ENCODE measurements around the gene C3orf33.
"Not testable (repeated sequence)": the region's sequence is repeated elsewhere in the genome, so short reads cannot be mapped to it uniquely, and the experiment has no call there.

Gene C3orf33

GRCh38 chr3:155828490-155829098 is 22.5 kb upstream of the C3orf33 start:
- H3K9me3 ChIP-seq (ENCODE audit: control insufficient read depth in 1 of 2, low read length in 2 of 2); H3K4me3 ChIP-seq (ENCODE audit: low read depth in 1 of 2, low read length in 2 of 2); H3K27me3 ChIP-seq (ENCODE audit: low read depth, low read length); H3K27ac ChIP-seq (ENCODE audit: low read length); H3K4me1 ChIP-seq (ENCODE audit: control insufficient read depth in 1 of 2, insufficient read depth in 2 of 2, low read length in 2 of 2): not testable (repeated sequence)
- H3K36me3 ChIP-seq (ENCODE audit: control insufficient read depth in 1 of 2, insufficient read depth in 2 of 2, low read length in 2 of 2): peaks cover 8 to 15% of the 10 kb centered on the region in 2 donors

- Histone ChIP-seq H3K4me1 (ENCODE audit: control insufficient read depth in 1 of 2, insufficient read depth in 2 of 2, low read length in 2 of 2) (no peaks in the 10 kb centered on the region), H3K9me3 (ENCODE audit: control insufficient read depth in 1 of 2, low read length in 2 of 2) (no peaks in the 10 kb centered on the region), H3K4me3 (ENCODE audit: low read depth in 1 of 2, low read length in 2 of 2) (no peak overlapping the region), H3K27ac (ENCODE audit: low read length) (no peak overlapping the region), H3K27me3 (ENCODE audit: low read depth, low read length) (no peaks in the 10 kb centered on the region), H3K36me3 (ENCODE audit: control insufficient read depth in 1 of 2, insufficient read depth in 2 of 2, low read length in 2 of 2) (no peaks in the 10 kb centered on the region)
Measured at GRCh38 chr3:155815030-155815545, 9.0 kb upstream of the C3orf33 start.

- not testable (repeated sequence) for H3K4me1 ChIP-seq (ENCODE audit: control insufficient read depth in 1 of 2, insufficient read depth in 2 of 2, low read length in 2 of 2); H3K9me3 ChIP-seq (ENCODE audit: control insufficient read depth in 1 of 2, low read length in 2 of 2); H3K27me3 ChIP-seq (ENCODE audit: low read depth, low read length); H3K4me3 ChIP-seq (ENCODE audit: low read depth in 1 of 2, low read length in 2 of 2); H3K27ac ChIP-seq (ENCODE audit: low read length); H3K36me3 ChIP-seq (ENCODE audit: control insufficient read depth in 1 of 2, insufficient read depth in 2 of 2, low read length in 2 of 2)
Measured at GRCh38 chr3:155813224-155813623, 7.1 kb upstream of the C3orf33 start.

- no peaks in the 10 kb centered on the region for H3K36me3 ChIP-seq (ENCODE audit: control insufficient read depth in 1 of 2, insufficient read depth in 2 of 2, low read length in 2 of 2)
- no peaks in the 10 kb centered on the region for H3K27me3 ChIP-seq (ENCODE audit: low read depth, low read length)
- H3K9me3 ChIP-seq (ENCODE audit: control insufficient read depth in 1 of 2, low read length in 2 of 2): no peaks in the 10 kb centered on the region
- no peak overlapping the region for H3K27ac ChIP-seq (ENCODE audit: low read length)
- no peak overlapping the region for H3K4me3 ChIP-seq (ENCODE audit: low read depth in 1 of 2, low read length in 2 of 2)
- H3K4me1 ChIP-seq (ENCODE audit: control insufficient read depth in 1 of 2, insufficient read depth in 2 of 2, low read length in 2 of 2): peaks cover 0 to 6% of the 10 kb centered on the region in 2 donors
Measured at GRCh38 chr3:155809181-155809580, 3.1 kb upstream of the C3orf33 start.

GRCh38 chr3:155807823-155808222 is 1.7 kb upstream of the C3orf33 start:
- Histone ChIP-seq H3K27ac (ENCODE audit: low read length) (no peak overlapping the region), H3K36me3 (ENCODE audit: control insufficient read depth in 1 of 2, insufficient read depth in 2 of 2, low read length in 2 of 2) (no peaks in the 10 kb centered on the region), H3K9me3 (ENCODE audit: control insufficient read depth in 1 of 2, low read length in 2 of 2) (no peaks in the 10 kb centered on the region), H3K4me1 (ENCODE audit: control insufficient read depth in 1 of 2, insufficient read depth in 2 of 2, low read length in 2 of 2) (peaks cover 0 to 6% of the 10 kb centered on the region in 2 donors), H3K4me3 (ENCODE audit: low read depth in 1 of 2, low read length in 2 of 2) (no peak overlapping the region), H3K27me3 (ENCODE audit: low read depth, low read length) (no peaks in the 10 kb centered on the region)

GRCh38 chr3:155805204-155805801 is 775 bp downstream of the C3orf33 start:
- no peak overlapping the region for H3K27ac ChIP-seq (ENCODE audit: low read length)

GRCh38 chr3:155804323-155804722 is 1.8 kb downstream of the C3orf33 start:
- Histone ChIP-seq H3K27ac (ENCODE audit: low read length) (no peak overlapping the region), H3K4me1 (ENCODE audit: control insufficient read depth in 1 of 2, insufficient read depth in 2 of 2, low read length in 2 of 2) (peaks cover 0 to 6% of the 10 kb centered on the region in 2 donors), H3K4me3 (ENCODE audit: low read depth in 1 of 2, low read length in 2 of 2) (no peak overlapping the region), H3K27me3 (ENCODE audit: low read depth, low read length) (no peaks in the 10 kb centered on the region), H3K36me3 (ENCODE audit: control insufficient read depth in 1 of 2, insufficient read depth in 2 of 2, low read length in 2 of 2) (peaks cover 0 to 6% of the 10 kb centered on the region in 2 donors), H3K9me3 (ENCODE audit: control insufficient read depth in 1 of 2, low read length in 2 of 2) (no peaks in the 10 kb centered on the region)

More at GRCh38 chr3:155805204-155805801, 775 bp downstream of the C3orf33 start:
- Histone ChIP-seq H3K9me3 (ENCODE audit: control insufficient read depth in 1 of 2, low read length in 2 of 2) (no peaks in the 10 kb centered on the region), H3K27me3 (ENCODE audit: low read depth, low read length) (no peaks in the 10 kb centered on the region), H3K4me3 (ENCODE audit: low read depth in 1 of 2, low read length in 2 of 2) (peak overlapping the region; percentile 67 to 86), H3K4me1 (ENCODE audit: control insufficient read depth in 1 of 2, insufficient read depth in 2 of 2, low read length in 2 of 2) (peaks cover 0 to 6% of the 10 kb centered on the region in 2 donors), H3K36me3 (ENCODE audit: control insufficient read depth in 1 of 2, insufficient read depth in 2 of 2, low read length in 2 of 2) (peaks cover 0 to 6% of the 10 kb centered on the region in 2 donors)

GRCh38 chr3:155792532-155792931 is 13.5 kb downstream of the C3orf33 start:
- H3K4me1 ChIP-seq (ENCODE audit: control insufficient read depth in 1 of 2, insufficient read depth in 2 of 2, low read length in 2 of 2): no peaks in the 10 kb centered on the region
- no peaks in the 10 kb centered on the region for H3K27me3 ChIP-seq (ENCODE audit: low read depth, low read length)
- peaks cover 0 to 27% of the 10 kb centered on the region in 2 donors for H3K36me3 ChIP-seq (ENCODE audit: control insufficient read depth in 1 of 2, insufficient read depth in 2 of 2, low read length in 2 of 2)
- H3K4me3 ChIP-seq (ENCODE audit: low read depth in 1 of 2, low read length in 2 of 2): no peak overlapping the region
- H3K9me3 ChIP-seq (ENCODE audit: control insufficient read depth in 1 of 2, low read length in 2 of 2): no peaks in the 10 kb centered on the region
- no peak overlapping the region for H3K27ac ChIP-seq (ENCODE audit: low read length)

- Histone ChIP-seq H3K4me1 (ENCODE audit: control insufficient read depth in 1 of 2, insufficient read depth in 2 of 2, low read length in 2 of 2) (no peaks in the 10 kb centered on the region), H3K27ac (ENCODE audit: low read length) (no peak overlapping the region), H3K36me3 (ENCODE audit: control insufficient read depth in 1 of 2, insufficient read depth in 2 of 2, low read length in 2 of 2) (peaks cover 0 to 21% of the 10 kb centered on the region in 2 donors), H3K9me3 (ENCODE audit: control insufficient read depth in 1 of 2, low read length in 2 of 2) (no peaks in the 10 kb centered on the region), H3K27me3 (ENCODE audit: low read depth, low read length) (no peaks in the 10 kb centered on the region), H3K4me3 (ENCODE audit: low read depth in 1 of 2, low read length in 2 of 2) (no peak overlapping the region)
Measured at GRCh38 chr3:155791190-155791589, 14.9 kb downstream of the C3orf33 start.

GRCh38 chr3:155790272-155790925 is 15.7 kb downstream of the C3orf33 start:
- no peaks in the 10 kb centered on the region for H3K27me3 ChIP-seq (ENCODE audit: low read depth, low read length)
- no peak overlapping the region for H3K27ac ChIP-seq (ENCODE audit: low read length)
- peaks cover 0 to 21% of the 10 kb centered on the region in 2 donors for H3K36me3 ChIP-seq (ENCODE audit: control insufficient read depth in 1 of 2, insufficient read depth in 2 of 2, low read length in 2 of 2)
- H3K4me3 ChIP-seq (ENCODE audit: low read depth in 1 of 2, low read length in 2 of 2): no peak overlapping the region
- H3K4me1 ChIP-seq (ENCODE audit: control insufficient read depth in 1 of 2, insufficient read depth in 2 of 2, low read length in 2 of 2): no peaks in the 10 kb centered on the region
- no peaks in the 10 kb centered on the region for H3K9me3 ChIP-seq (ENCODE audit: control insufficient read depth in 1 of 2, low read length in 2 of 2)

- Histone ChIP-seq H3K4me3 (ENCODE audit: low read depth in 1 of 2, low read length in 2 of 2) (no peak overlapping the region), H3K27ac (ENCODE audit: low read length) (no peak overlapping the region), H3K9me3 (ENCODE audit: control insufficient read depth in 1 of 2, low read length in 2 of 2) (peaks cover 4 to 11% of the 10 kb centered on the region in 2 donors), H3K4me1 (ENCODE audit: control insufficient read depth in 1 of 2, insufficient read depth in 2 of 2, low read length in 2 of 2) (no peaks in the 10 kb centered on the region), H3K36me3 (ENCODE audit: control insufficient read depth in 1 of 2, insufficient read depth in 2 of 2, low read length in 2 of 2) (peaks cover under 1 to 7% of the 10 kb centered on the region in 2 donors), H3K27me3 (ENCODE audit: low read depth, low read length) (no peaks in the 10 kb centered on the region)
Measured at GRCh38 chr3:155785662-155786295, 20.3 kb downstream of the C3orf33 start.

Measured in muscle layer of duodenum (tissue), 2 donors.